EH (cell line): ENCODE results near the gene SUMO2.
"Not testable (repeated sequence)": the region's sequence is repeated elsewhere in the genome, so short reads cannot be mapped to it uniquely, and the experiment has no call there.

ENCODE experiments used
- DNase-seq: peaks from one replicate; pipeline ENCODE4 v3.0.0-alpha.2; 2015; ENCODE audit warnings: low read depth

The SUMO2 gene

DNA sequence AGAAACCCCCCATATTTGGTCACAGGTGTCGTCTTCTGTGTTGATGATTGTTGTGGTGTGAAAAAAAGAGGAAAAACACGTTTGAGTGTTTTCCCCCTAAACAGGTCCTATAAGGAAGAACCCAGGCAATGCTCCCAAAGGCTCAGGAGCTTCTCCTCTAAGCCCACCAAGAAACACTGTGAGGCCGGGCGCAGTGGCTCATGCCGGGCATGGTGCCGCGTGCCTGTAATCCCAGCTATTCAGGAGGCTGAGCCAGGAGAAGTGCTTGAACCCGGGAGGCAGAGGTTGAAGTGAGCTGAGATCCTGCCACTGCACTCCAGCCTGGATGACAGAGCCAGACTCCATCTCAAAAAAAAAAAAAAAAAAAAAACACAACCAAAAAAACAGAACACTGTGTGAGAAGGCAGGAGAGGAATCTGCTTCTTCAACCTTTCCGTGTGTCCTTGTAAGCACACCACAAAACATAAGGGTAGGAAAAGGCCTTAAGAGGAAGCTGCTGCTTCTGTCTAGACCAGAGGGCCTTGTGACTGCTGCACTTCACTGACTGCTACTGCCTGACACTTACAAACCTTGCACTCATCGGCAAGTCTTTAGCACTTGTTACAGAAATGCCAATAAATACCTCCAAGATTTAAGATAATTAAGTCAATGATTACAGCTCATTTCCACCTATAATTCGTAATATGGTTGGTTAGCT lies 37.8 kb downstream of the SUMO2 start:
- DNase-seq: no peak

- no peak for DNase-seq
Measured at GRCh38 chr17:75142236-75142971, 40.4 kb downstream of the SUMO2 start.

DNA sequence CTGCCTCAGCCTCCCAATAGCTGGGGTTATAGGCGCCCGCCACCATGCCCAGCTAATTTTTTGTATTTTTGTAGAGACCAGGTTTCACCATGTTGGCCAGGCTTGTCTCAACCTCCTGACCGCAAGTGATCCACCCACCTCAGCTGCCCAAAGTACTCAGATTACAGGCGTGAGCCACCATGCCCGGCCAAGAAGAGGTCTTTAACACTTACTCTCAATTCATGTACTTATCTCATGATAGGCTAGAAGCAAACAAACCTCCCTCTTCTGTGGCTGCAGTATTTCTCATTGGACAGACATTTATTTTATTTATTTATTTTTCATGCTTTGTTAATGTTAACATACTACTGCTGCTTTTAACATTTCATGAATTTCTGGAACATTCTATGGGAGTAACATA lies 44.2 kb downstream of the SUMO2 start:
- no peak for DNase-seq

GRCh38 chr17:75137762-75138161 lies 45.0 kb downstream of the SUMO2 start:
- DNase-seq: not testable (repeated sequence)

DNA sequence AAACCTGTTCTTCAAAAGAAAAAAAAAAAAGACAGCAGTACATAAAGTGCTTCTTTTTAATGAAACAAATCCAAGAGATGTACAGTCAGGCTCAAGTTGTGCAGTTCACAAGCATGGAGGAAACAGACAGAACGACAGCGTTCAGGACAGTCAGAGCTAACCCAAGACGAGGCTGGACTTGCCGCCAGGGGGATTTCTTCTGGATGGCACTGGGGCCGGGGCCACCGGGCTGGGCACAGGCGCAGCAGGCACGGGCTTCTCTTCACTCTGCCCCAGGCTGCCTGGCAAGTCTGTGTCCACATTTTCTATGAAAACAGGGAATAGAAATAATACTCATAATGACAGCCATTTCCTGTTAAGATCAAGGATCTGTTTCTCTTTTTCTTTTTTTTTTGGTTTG lies 46.8 kb downstream of the SUMO2 start:
- no peak for DNase-seq

- no peak for DNase-seq
Measured at GRCh38 chr17:75135452-75135851, 47.3 kb downstream of the SUMO2 start.

DNA sequence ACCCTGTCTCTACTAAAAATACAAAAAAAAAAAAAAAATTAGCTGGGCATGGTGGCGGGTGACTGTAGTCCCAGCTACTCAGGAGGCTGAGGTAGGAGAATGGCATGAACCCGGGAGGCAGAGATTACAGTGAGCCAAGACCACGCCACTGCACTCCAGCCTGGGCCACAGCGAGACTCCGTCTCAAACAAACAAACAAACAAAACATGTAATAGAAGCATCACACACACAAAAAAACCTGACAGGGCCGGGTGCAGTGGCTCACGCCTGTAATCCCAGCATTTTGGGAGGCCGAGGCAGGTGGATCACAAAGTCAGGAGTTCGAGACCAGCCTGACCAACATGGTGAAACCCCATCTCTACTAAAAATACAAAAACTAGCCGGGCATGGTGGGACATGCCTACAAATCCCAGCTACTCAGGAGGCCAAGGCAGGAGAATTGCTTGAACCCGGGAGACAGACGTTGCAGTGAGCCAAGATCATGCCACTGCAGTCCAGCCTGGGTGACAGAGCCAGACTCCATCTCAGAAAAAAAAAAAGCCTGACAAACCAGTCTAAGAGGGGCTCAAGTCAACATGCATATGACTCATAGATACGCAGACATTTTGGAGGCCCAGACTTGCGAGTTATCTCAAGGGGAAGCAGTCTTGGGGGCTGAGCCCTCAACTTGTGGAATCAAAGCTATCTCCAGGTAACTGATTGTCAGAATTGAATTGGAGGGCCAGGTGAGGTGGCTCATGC lies 49.0 kb downstream of the SUMO2 start:
- DNase-seq: not testable (repeated sequence)

GRCh38 chr17:75133001-75133400 lies 49.8 kb downstream of the SUMO2 start:
- no peak for DNase-seq

GRCh38 chr17:75132018-75133000 lies 50.5 kb downstream of the SUMO2 start:
- DNase-seq: not testable (repeated sequence)

- peak; percentile 86 for DNase-seq
Measured at GRCh38 chr17:75131278-75132017, 51.3 kb downstream of the SUMO2 start, which contains the start of gene NT5C. Gene NT5C (minus strand): TSS chr17:75131742. CDS start chr17:75131707, 35 bp downstream.

DNA sequence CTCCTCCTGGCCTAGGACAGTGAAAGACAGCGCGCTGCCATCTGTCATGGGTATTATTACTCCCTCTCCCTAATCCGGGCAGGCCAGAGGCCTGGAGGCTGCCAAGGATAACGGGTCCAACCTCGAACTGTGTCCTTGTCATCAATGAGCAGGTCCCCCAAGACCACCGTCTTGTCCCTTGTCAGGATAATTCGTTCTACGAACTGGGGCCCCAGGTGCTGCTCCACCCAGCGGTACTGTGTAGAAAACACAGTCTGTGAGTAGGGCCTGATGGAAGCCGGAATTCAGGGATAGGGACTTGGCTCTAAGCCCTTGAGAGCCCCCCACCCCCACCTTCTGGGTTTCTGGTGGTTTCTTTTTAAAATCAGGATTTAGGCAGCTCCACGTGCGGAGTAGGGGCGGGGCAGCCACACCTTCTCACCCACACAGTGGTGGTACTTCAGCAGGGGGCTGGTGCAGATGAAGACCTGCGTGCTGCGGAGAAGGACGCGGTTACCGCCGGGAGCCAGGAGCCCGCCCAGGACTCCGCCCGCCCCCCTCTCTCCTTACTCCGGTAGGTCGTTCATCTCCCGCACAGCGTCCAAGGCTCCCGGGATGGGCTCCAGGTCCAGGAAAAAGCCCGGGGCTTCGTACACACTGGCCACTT lies 52.0 kb downstream of the SUMO2 start:
- DNase-seq: peak; percentile 68

- no peak for DNase-seq
Measured at GRCh38 chr17:75130059-75130631, 52.6 kb downstream of the SUMO2 start.

- no peak for DNase-seq
Measured at GRCh38 chr17:75129576-75129975, 53.2 kb downstream of the SUMO2 start.

DNA sequence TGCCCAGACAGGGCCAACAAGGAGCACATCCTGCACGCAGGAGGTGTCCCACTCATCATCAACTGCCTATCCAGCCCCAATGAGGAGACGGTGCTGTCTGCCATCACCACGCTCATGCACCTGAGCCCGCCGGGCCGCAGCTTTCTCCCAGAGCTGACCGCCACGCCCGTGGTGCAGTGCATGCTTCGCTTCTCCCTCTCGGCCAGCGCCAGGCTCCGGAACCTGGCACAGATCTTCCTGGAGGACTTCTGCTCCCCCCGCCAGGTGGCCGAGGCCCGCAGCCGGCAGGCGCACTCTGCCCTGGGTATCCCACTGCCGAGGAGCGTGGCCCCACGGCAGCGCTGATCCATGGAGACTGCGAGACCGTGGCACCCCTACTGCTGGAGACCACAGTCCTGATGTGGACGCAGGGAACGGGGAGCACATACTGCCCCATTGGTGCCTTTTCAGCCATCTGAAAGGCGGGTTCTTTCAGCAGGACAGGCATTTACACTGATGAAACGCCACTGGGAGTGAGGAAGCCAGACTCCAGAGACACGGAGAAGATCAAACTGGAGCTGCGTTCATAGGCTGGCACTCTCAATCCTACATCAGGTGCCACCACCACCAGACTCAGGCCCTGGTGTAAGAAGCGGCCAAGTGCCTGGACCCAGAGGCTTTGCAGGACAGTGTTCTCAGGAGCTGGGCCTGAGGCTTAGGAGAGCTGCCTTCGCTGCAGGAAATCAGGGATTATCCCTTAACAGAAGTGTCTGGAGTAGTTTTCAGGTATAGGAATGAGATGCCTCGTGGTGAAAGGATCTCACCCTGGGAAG lies 53.9 kb downstream of the SUMO2 start:
- DNase-seq: no peak

DNA sequence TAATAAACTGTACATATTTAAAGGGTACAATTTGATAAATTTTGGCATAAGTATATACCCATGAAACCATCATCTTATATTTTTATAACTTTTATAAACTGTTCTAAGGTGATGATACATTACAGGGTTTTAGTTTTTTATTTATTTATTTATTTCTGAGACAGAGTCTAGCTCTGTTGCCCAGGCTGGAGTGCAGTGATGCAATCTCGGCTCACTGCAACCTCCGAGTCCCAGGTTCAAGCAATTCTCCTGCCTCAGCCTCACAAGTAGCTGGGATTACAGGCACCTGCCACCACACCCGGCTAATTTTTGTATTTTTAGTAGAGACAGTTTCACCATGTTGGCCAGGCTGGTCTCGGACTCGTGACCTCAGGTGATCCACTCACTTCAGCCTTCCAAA lies 54.8 kb downstream of the SUMO2 start:
- not testable (repeated sequence) for DNase-seq

DNA sequence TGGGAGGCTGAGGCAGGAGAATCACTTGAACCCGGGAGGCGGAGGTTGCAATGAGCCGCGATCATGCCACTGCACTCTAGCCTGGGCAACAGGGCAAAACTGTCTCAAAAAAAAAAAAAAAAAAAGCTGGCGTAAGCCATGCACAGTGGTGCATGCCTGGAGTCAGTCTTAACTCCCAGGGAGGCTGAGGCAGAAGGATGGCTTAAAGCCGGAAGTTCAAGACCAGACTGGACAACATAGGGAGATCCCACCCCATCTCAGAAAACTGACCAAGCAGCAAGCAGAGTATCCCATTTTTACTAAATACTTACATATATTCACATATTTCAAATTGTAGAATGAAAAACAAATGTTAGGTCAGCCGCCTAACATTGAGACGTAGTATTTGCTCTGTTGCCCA lies 55.8 kb downstream of the SUMO2 start:
- no peak for DNase-seq

GRCh38 chr17:75125984-75126383 lies 56.8 kb downstream of the SUMO2 start:
- DNase-seq: no peak

GRCh38 chr17:75124819-75125162 lies 58.0 kb downstream of the SUMO2 start:
- DNase-seq: no peak
